ENCODE measurements around the gene PARN.

DNA sequence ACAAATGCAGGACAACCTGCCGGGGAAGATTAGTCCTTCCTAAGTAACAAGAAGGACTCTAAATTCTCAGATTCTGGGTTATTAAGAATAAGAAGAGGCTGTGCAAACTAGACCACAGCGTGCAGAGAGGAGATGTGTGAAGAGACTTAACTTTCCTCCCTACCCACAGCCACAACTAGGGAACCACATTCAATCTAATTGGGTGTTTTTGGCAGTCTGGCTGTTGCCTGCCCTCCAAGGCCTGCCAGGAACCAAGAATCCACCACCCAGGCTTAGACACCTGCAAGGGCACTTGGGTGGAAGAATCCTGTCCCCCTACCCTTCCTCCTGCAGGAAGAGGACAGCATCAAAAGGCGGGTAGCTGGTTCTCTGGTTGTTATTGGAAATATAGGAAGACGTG is 202.0 kb downstream of the PARN start:
- TF ChIP-seq, protein P1, sequence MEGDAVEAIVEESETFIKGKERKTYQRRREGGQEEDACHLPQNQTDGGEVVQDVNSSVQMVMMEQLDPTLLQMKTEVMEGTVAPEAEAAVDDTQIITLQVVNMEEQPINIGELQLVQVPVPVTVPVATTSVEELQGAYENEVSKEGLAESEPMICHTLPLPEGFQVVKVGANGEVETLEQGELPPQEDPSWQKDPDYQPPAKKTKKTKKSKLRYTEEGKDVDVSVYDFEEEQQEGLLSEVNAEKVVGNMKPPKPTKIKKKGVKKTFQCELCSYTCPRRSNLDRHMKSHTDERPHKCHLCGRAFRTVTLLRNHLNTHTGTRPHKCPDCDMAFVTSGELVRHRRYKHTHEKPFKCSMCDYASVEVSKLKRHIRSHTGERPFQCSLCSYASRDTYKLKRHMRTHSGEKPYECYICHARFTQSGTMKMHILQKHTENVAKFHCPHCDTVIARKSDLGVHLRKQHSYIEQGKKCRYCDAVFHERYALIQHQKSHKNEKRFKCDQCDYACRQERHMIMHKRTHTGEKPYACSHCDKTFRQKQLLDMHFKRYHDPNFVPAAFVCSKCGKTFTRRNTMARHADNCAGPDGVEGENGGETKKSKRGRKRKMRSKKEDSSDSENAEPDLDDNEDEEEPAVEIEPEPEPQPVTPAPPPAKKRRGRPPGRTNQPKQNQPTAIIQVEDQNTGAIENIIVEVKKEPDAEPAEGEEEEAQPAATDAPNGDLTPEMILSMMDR (IDR thresholded peaks at IDR 0.05 in 2 of 3, conservative IDR thresholded peaks at IDR 0.05 in 1 of 3; ENCODE audit: borderline replicate concordance in 1 of 3, insufficient read depth in 1 of 3, low read depth in 2 of 3, low read length in 2 of 3): no peak
- TF ChIP-seq, protein P2, sequence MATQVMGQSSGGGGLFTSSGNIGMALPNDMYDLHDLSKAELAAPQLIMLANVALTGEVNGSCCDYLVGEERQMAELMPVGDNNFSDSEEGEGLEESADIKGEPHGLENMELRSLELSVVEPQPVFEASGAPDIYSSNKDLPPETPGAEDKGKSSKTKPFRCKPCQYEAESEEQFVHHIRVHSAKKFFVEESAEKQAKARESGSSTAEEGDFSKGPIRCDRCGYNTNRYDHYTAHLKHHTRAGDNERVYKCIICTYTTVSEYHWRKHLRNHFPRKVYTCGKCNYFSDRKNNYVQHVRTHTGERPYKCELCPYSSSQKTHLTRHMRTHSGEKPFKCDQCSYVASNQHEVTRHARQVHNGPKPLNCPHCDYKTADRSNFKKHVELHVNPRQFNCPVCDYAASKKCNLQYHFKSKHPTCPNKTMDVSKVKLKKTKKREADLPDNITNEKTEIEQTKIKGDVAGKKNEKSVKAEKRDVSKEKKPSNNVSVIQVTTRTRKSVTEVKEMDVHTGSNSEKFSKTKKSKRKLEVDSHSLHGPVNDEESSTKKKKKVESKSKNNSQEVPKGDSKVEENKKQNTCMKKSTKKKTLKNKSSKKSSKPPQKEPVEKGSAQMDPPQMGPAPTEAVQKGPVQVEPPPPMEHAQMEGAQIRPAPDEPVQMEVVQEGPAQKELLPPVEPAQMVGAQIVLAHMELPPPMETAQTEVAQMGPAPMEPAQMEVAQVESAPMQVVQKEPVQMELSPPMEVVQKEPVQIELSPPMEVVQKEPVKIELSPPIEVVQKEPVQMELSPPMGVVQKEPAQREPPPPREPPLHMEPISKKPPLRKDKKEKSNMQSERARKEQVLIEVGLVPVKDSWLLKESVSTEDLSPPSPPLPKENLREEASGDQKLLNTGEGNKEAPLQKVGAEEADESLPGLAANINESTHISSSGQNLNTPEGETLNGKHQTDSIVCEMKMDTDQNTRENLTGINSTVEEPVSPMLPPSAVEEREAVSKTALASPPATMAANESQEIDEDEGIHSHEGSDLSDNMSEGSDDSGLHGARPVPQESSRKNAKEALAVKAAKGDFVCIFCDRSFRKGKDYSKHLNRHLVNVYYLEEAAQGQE (IDR thresholded peaks at IDR 0.05; ENCODE audit: low read depth): no peak
- TF ChIP-seq ZNF274 (IDR thresholded peaks at IDR 0.05; ENCODE audit: low read depth, low read length): no peak
- TF ChIP-seq SIN3A (IDR thresholded peaks at IDR 0.05; ENCODE audit: low read depth): no peak
